GM18907 (cell line): ENCODE results near the gene HAPLN2.
"Not testable (repeated sequence)": the region's sequence is repeated elsewhere in the genome, so short reads cannot be mapped to it uniquely, and the experiment has no call there.

Experiments used
- ATAC-seq: cut with Tn5 transposase; IDR thresholded peaks from one replicate; pipeline ENCODE4 v1.9.1; 2021; ENCODE audit warnings: mild to moderate bottlenecking, moderate library complexity; ENCODE audit not compliant: unreplicated experiment

The HAPLN2 gene

DNA sequence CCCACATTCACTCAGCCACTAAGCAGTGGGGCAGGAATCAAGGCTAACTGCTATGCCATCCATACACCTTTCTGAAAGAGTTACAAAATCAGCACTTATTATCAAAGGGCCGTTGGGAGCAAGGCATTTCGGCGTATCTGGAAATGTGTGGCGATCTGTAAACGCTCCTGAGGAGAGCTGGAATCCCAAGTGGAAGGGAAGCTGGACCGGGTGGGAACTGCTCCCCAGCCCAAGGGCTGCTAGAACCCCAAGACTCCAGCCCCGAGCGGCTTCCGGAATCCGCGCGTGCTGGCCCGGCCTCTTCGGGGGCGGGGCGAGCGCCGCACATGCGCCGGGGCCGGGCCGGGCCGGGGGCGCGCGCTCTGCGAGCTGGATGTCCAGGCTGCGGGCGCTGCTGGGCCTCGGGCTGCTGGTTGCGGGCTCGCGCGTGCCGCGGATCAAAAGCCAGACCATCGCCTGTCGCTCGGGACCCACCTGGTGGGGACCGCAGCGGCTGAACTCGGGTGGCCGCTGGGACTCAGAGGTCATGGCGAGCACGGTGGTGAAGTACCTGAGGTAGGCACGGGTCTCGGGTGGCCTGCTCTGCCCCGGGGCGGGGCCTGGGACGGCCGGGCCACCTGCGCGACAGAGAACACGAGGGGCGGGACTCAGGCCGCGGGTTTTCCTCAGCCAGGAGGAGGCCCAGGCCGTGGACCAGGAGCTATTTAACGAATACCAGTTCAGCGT is 27.6 kb upstream of the HAPLN2 start, which contains the start of gene NAXE:
Gene NAXE (plus strand): TSS at position 345 of the 726 bp plus-strand sequence. CDS start 29 bp downstream, at position 374.
- peak; percentile 86 for ATAC-seq

DNA sequence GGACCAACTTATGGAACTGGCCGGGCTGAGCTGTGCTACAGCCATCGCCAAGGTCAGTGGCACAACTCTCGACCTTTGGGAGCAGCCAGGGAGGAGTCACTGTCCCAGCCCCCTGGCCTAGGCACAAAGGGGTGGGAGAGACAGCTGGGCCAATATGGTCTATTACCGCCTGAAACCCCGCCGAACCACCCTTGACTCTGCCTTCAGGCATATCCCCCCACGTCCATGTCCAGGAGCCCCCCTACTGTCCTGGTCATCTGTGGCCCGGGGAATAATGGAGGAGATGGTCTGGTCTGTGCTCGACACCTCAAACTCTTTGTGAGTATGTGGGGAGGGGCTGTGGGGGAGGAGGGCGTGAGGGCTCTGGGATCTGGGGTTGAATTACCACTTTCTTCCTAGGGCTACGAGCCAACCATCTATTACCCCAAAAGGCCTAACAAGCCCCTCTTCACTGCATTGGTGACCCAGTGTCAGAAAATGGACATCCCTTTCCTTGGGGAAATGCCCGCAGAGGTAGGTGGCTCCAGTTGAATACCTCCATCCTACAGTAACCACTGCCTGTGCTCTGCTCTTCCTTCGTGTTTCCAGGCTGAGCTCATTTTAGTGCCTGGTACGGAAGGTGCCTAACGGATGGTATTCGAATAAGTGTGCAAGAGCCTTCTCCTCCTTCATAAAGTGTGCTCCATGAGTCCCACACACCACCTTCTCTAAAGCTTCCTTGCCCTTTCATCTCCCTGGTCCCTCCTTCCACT is 26.9 kb upstream of the HAPLN2 start:
- ATAC-seq = no peak

DNA sequence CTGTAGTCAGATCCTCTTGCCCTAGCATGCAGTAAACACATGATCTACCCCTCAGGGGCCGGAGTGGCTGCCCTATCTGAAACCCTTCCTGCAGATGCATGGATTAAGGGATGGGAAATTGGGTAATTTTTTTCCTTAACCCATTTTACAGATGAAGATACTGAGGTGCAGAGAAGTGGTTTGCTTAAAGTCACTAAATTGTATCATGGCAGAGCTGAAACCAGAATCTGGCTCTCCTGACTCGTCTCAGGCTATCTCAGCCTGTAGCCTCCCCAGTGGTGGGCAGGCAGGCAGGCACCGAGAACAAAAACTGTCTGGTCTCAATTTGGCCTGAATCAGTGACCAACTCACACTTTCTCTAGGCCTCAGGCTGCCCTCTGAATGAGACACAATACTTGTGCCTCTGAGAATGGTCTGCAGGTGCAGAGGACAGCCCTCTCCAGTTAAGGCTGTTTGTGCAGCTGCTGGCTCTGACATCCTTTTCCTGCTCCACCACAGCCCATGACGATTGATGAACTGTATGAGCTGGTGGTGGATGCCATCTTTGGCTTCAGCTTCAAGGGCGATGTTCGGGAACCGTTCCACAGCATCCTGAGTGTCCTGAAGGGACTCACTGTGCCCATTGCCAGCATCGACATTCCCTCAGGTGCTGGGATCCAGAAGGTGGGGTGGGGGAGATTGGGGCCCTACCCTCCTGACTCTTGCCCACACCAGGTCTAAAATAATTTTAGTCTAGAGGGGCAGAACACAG is 26.1 kb upstream of the HAPLN2 start:
- ATAC-seq = no peak

DNA sequence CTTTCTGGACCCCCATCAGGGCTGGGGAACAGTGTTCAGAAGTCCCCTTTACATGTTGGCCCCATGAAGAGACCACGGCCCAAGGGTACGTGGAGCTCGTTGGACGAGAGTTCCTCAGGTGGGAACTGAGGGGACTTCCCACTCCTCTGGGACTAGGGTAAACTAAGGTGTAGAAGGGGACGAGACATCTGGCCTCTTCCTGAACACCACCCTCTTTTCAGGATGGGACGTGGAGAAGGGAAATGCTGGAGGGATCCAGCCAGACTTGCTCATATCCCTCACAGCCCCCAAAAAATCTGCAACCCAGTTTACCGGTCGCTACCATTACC is 25.6 kb upstream of the HAPLN2 start:
- no peak for ATAC-seq

DNA sequence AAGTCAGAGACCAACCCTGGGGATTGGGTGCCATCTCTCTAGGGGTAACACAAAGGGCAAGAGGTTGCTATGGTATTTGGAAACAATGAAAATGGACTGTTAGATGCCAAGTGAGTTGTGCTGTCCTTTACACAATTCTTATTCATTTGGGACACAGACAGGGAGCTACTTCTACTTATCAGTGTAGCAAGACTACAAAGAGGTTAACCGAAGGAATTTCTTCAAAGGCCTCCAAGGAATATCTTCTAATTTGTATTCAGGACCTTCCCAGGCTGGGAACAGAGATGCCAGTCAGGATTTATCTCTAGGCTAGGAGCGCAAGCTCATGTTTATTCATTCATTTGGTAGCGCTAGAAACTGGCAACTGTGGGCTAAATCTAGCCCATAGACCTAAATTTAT is 25.0 kb upstream of the HAPLN2 start:
- ATAC-seq = no peak

DNA sequence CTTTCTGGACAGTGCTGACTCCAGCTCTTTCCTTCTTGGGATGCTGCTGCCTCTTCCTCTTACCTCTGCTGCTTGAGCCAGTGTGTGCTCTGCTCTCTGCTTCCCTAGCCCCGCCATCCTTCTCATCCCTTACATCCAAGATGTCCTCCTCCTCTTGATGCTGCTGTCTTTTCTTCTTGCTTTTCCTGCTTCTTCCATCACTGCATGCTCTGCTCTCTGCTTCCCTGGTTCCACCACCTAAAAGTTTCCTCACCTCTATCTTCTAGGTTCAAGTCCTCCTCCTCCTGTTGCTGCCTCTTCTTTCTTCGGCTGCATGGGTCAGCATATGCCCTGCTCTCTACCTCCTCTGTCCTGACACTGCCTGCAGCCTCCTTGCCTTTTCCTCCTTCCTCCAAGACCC is 24.2 kb upstream of the HAPLN2 start:
- ATAC-seq = no peak

DNA sequence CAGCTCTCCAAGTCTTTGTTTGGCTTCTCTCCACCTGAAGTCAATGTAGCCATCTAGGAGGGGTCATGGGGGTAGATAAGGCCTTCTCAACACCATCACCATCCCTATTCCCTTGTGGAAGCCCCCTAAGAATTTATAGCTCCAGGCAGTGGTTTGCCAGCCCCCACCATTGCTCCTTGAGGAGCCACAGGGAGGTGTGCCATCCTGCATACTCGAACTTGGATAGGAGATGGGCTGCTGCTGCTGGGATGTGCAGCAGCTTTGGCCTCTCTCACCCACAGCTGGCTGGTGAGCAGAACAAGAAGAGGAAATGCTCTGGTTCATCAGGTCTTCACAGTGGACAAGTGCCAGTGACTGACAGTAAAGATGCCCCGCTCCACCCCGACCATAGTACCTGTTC is 22.8 kb upstream of the HAPLN2 start:
- ATAC-seq = no peak

DNA sequence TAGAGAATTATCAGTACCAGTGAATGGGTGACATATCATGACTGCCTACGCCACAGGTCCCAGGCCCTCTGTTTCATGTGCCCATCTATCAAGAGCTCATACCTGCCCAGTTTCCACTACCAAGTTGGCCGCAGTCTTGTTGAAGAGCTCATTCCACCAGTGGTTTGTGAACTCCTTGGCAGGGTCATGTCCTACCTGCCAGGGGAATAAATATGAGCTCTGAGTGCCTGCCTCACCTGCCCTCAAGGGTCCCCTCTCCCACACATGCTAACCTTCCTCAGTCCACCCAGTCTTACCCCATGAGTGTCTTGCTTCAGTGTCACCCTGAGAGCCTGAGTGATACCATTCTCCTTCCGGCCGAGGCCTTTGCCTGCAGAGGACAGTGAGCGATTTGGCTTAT is 21.1 kb upstream of the HAPLN2 start:
- no peak for ATAC-seq

DNA sequence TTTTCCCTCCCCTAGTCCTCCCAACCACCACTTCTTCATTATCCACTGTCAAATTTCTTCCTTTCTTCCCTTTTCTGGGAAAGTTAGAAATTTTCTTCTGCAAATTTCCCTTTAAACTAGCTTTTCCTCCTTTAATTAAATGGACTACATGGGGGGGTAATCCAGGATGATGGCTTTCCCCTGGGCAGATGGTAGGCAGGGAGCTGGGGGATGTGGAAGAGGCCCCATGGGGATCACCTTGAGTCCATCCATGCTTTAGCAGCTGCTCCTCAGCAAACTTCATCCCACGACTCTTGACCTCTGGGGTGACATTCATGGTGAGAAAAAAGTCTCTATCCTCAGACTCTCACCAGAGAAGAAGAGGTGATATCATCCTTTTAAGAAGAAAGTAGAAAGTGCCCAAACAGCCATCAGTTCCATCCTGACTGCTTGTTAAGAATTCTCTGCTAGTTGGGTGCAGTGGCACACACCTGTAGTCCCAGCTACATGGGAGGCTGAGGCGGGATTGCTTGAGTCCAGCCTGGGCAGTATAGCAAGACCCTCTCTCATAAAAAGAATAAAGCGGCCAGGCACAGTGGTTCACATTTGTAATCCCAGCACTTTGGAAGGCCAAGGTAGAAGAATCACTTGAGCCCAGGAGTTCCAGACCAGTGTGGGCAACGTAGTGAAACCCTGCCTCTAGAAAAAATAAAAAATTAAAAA is 20.3 kb upstream of the HAPLN2 start:
- ATAC-seq = no peak

DNA sequence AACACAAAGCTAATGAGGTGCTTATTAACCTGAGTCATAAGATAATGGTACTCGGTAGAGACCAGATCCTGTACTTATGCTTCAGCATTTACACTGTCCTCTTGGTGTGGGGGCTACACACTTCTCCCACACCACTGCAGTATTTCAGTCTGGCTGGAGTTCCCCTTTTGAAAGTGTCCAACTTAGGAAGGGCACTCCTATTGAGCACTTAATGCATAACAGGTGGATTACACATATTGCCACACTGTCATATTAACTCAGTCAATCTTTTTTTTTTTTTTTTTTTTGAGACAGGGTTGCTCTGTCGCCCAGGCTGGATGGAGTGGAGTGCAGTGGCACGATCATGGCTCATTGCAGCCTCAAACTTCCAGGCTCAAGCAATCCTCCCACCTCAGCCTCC is 19.4 kb upstream of the HAPLN2 start:
- no peak for ATAC-seq

DNA sequence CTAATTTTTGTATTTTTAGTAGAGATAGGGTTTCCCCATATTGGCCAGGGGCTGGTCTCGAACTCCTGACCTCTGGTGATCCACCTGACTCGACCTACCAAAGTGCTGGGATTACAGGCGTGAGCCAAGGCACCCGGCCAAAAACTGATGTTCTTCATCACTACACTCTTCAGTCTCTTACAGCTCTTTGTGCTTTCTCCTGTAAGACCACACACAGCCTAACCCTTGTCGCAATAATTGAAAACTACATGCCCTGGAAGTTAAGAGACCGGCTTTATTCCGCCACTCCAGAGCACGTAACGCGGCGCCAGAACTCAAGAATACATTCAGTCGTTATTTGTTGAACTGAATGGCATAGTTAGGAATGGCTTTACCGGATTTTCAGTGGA is 18.5 kb upstream of the HAPLN2 start:
- ATAC-seq = no peak

DNA sequence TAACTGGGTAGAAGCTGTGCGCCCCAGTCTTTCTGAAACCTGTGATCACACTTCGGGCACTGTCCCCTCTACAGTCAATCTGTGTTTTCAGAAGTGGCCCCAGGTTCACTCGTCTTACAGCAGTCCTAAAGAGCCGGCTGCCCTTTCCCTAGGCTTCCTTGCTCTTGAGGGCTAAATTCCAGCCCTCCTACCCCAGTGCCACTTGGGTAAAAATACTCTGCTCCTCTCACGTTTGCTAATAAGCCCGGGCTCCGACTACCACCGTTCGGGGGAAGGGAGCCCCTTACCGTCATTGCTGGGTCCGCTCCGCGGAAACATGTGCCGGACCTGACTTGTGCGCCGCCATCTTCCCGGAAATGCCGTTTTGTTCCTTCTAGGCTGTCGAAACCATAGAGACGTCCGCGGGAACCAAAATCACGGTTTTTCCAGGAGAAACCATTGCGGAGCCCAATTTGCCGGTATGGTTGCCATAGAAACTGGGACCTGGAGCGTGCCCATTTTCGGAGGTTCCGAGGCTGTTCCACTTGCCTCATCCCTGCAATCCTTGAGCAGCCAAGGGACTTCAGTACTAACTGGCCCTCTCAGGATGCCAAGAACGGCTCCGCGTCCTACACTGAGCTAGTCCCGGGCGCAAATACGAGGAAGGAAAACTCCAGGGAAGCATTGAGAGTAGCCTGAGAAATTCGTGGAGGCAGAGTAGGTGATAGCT is 17.9 kb upstream of the HAPLN2 start, which contains the start of gene GPATCH4:
Gene GPATCH4 (minus strand): TSS at position 358 of the 709 bp plus-strand sequence.
- peak; percentile 63 for ATAC-seq

DNA sequence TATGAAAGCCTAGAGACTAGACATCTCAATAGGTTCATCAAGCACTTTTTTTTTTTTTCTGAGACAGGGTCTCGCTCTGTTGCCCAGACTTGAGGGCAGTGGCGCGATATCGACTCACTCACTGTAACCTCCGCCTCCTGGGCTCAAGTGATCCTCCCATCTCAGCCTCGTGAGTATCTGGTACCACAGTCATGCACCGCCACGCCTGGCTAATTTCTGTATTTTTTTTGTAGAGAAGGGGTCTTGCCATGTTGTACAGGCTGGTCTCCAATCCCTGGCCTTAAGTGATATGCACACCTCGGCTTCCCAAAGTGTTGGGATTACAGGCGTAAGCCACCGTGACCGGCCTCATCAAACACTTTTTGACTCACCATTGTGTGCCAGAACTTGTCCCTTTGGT is 17.3 kb upstream of the HAPLN2 start:
- no peak for ATAC-seq

DNA sequence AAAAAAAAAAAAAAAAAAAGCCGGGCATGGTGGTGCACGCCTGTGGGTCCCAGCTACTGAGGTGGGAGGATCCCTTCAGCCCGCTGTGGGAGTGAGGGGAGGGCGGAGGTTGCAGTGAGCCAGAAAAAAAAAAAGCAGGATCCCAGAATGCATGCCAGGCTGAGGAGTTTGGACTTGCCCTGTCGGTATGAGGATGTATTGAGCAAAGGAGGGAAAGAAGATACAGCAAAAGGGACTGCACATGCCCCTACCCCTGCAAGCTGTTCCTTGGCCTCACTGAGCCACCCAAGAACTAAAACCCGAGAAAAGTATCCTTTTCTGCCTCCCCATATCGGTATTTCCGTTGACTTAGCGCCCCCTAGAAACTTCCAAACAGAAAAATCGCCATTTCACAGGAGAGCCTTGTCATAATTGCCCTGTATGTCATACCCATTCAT is 16.6 kb upstream of the HAPLN2 start:
- no peak for ATAC-seq

DNA sequence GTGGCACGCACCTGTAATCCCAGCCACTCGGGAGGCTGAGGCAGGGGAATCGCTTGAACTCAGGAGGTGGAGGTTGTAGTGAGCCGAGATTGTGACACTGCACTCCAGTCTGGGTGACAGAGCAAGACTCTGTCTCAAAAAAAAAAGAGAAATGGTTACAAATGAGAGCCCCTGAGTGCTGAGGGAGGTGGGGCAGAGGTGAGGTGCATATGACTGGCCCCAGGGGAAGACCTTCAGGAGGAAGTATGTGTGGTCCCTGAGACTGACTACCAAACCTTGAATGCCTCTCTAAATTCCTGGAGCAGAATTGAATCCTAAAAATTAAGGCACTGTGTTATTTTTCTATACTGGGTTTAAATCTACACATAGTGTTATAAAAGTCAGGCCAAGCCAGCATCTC is 11.9 kb upstream of the HAPLN2 start:
- not testable (repeated sequence) for ATAC-seq

DNA sequence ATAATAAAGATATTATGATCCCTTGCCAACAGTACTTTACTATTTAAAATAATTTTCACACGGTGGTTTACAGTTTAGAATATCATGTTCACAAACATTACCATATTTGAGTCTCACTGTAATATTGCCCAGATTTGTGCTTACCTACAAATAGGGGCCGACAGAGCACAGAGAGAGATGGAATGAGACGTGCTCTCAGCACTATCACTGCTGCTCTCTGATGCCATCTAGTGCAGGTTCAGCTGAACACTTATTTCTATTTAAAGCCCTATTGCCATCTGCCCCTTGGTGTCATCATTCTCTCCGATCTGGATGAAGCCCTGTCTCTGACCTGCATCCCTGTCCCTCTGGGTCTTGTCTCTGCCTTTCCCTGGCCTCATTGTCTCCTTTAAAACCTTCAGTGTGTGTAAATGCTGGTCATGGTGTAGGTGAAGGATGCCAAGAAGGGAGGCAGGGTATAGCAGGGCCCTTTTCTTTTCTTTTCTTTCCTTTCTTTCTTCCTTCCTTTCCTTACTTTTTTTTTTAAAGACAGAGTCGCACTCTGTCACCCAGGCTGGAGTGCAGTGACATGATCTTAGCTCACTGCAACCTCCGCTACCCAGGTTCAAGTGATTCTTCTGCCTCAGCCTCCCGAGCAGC is 11.1 kb upstream of the HAPLN2 start:
- peak; percentile 76 for ATAC-seq

DNA sequence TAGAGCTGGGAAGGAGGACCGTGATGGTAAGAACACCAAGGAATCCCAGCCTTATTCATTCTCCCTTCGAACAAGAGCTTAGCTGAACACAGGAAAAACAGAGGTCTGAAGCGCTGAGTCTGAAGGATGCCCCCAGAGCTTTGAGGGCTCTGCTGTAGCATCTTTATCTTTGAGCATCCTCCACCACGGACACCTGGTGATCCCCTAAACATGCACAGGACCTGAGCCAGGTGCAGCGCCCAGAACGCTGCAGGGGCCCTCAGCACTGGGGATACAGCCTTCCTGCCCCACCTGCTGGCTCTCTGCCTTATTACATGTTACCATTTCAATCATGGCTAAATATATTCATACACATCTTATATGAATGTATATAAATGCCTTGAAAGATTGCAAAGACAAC is 10.2 kb upstream of the HAPLN2 start:
- peak; percentile 61 for ATAC-seq

DNA sequence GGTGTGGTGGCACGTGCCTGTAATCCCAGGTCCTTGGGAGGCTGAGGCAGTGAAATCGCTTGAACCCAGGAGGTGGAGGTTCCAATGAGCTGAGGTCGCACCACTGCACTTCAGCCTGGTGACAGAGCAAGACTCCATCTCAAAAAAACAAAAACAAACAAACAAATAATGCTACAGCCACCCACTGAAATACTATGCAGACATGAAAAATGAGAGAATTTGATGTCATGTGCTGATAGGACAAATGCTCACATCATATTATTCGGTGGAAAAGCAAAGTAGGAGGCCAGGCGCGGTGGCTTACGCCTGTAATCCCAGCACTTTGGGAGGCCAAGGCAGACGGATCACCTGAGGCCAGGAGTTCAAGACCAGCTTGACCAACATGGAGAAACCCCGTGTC is 9.1 kb upstream of the HAPLN2 start:
- not testable (repeated sequence) for ATAC-seq

DNA sequence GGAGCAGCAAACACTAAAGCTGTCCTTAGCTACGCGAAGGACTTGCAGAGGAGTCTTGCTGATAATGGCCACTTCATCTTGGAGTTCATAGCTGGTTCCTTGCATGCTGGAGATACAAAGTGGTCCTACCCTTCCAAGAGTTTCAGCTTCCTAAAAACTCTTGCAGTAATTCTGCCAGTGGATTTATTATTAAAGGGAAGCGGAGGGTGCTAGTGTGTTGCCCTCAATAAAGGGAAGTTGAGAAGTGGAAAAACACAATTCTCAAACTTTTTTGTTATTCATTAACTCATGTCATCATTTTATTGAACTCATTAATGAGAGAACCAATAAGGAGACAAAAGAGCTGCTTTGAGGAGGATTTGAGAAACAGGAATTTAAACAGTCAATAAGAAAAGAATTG is 6.5 kb upstream of the HAPLN2 start:
- ATAC-seq = no peak

DNA sequence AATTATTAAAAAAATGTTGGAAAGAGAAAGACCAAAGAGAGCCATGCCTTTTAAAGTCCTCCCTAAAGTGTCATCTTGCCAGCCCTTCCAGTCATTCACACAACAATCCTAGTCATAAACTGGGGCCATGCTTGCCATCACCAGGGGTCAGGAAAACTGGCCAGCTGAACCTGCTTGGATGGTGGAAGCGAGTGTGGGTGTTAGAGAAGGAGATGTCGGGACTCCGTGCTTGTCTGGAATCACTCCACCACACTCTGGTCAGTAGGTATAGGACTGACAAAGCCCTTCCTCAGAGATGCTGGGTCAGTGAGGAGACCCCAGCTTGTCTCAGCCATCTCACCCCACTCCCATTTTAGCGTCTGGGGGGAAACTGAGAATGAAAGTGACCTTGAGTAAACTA is 3.3 kb upstream of the HAPLN2 start:
- no peak for ATAC-seq
